H54 (cell line): Measurements from ENCODE around the gene SLCO1B3.

Experiments
- DNase-seq: peaks from one replicate; pipeline ENCODE4 v3.0.0; 2011; ENCODE audit warnings: low spot score, mixed read lengths; ENCODE audit not compliant: insufficient read length
- FAIRE-seq: peaks from 3 replicates; lab custom pipeline; 2011; peaks lifted over from hg19 to GRCh38; lab: Jason Lieb, UNC
- POLR2A ChIP-seq: IDR thresholded peaks from 2 replicates; pipeline ENCODE4 v1.6.1; 2011; ENCODE audit warnings: low read depth, mild to moderate bottlenecking, low read length

The SLCO1B3 gene

GRCh38 chr12:20829919-20830318, 19.4 kb downstream of the SLCO1B3 start:
- DNase-seq = no peak
- TF ChIP-seq POLR2A = no peak
- FAIRE-seq = no peak

GRCh38 chr12:20830456-20830855, 20.0 kb downstream of the SLCO1B3 start:
- no peak for TF ChIP-seq POLR2A
- DNase-seq = no peak
- no peak for FAIRE-seq

- no peak for DNase-seq
- no peak for FAIRE-seq
- TF ChIP-seq POLR2A = no peak
These were observed 22.4 kb downstream of the SLCO1B3 start for GRCh38 chr12:20832911-20833310.

GRCh38 chr12:20852649-20853048, 42.1 kb downstream of the SLCO1B3 start:
- DNase-seq = no peak
- no peak for TF ChIP-seq POLR2A
- FAIRE-seq = no peak

GRCh38 chr12:20863056-20863455, 52.6 kb downstream of the SLCO1B3 start:
- TF ChIP-seq POLR2A = no peak
- FAIRE-seq = no peak
- no peak for DNase-seq

GRCh38 chr12:20865873-20866272, 55.4 kb downstream of the SLCO1B3 start:
- DNase-seq (no peak), FAIRE-seq (no peak)
- no peak for TF ChIP-seq POLR2A

GRCh38 chr12:20868277-20868676, 57.8 kb downstream of the SLCO1B3 start:
- FAIRE-seq (no peak), DNase-seq (no peak)
- TF ChIP-seq POLR2A = no peak

- FAIRE-seq = no peak
- DNase-seq = no peak
- no peak for TF ChIP-seq POLR2A
These were observed 72.8 kb downstream of the SLCO1B3 start for GRCh38 chr12:20883288-20883687.

GRCh38 chr12:20885116-20885515, 74.6 kb downstream of the SLCO1B3 start:
- DNase-seq (no peak), FAIRE-seq (no peak)
- no peak for TF ChIP-seq POLR2A

- DNase-seq = no peak
- FAIRE-seq = no peak
- no peak for TF ChIP-seq POLR2A
These were observed 75.0 kb downstream of the SLCO1B3 start for GRCh38 chr12:20885552-20885951.

- FAIRE-seq (no peak), DNase-seq (no peak)
- TF ChIP-seq POLR2A = no peak
These were observed 106.8 kb downstream of the SLCO1B3 start for GRCh38 chr12:20917269-20917668.

- TF ChIP-seq POLR2A = no peak
- FAIRE-seq = no peak
- no peak for DNase-seq
These were observed 107.3 kb downstream of the SLCO1B3 start for GRCh38 chr12:20917819-20918218.

- TF ChIP-seq POLR2A = no peak
- FAIRE-seq = no peak
- DNase-seq = no peak
These were observed 121.4 kb downstream of the SLCO1B3 start for GRCh38 chr12:20931894-20932293.

- TF ChIP-seq POLR2A = no peak
- FAIRE-seq (no peak), DNase-seq (no peak)
These were observed 136.2 kb downstream of the SLCO1B3 start for GRCh38 chr12:20946732-20947131.

- no peak for TF ChIP-seq POLR2A
- no peak for DNase-seq
- FAIRE-seq = no peak
These were observed 139.7 kb downstream of the SLCO1B3 start for GRCh38 chr12:20950248-20950647.

GRCh38 chr12:20963303-20963702, 152.8 kb downstream of the SLCO1B3 start:
- no peak for FAIRE-seq
- TF ChIP-seq POLR2A = no peak
- DNase-seq = no peak
